ENCODE data around the gene TSR3. TPM values are rescaled to one million over a fixed set of nuclear protein-coding genes. Genes with fewer than 3 reads are reported as not detected.
A peak's percentile ranks its signal among the peaks of the same experiment; 100 is the strongest.

TSR3 gene
- polyA plus RNA-seq, 3 donors: 23.2 to 73.1 (median 48.2) TPM

DNA sequence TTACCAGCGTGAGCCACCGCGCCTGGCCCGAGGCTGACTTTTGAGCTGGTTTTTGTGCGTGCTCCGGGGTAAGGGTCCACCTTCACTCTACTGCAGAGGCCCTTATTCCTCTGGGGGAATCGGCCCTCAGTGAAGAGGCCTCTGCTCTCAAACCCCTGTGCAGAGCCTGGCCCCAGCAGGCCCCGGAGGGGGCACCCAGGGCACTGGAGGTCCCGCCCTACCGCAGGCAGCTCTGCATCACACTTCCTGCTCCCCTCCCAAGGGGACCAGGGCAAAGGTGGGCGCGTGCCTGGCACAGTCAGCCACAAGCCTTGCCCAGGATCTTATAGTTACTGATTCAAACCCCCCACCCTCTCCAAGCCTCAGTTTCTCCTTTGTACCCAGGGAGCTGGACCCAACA is 45.9 kb downstream of the TSR3 start:
- no peak overlapping the region for H3K9ac ChIP-seq (ENCODE audit: insufficient read depth, low read length, poor library complexity, severe bottlenecking)
- WGBS (ENCODE audit: insufficient coverage): 73% methylated on average over 12 of the region's 12 CpGs
- intact Hi-C loops (cut with micrococcal nuclease): loop anchor here in 1 of 2 donors (10.0 kb wide), 1 partner anchor 109 kb away; the partner anchor contains the start of gene UNKL
- peaks cover 0 to 3% of the 10 kb centered on the region in 2 donors for H3K27me3 ChIP-seq (ENCODE audit: control insufficient read depth in 2 of 2, insufficient read depth in 2 of 2, low read length in 2 of 2)
- H3K4me1 ChIP-seq (ENCODE audit: control insufficient read depth in 1 of 2, insufficient read depth in 2 of 2, low read length in 2 of 2): peaks cover 20 to 24% of the 10 kb centered on the region in 2 donors
- peaks cover 10% of the 10 kb centered on the region for H4K20me1 ChIP-seq (ENCODE audit: insufficient read depth, low read length)
- H3K4me2 ChIP-seq (replicated peaks; ENCODE audit: extremely low read depth, low read length, poor library complexity, severe bottlenecking): no peak overlapping the region
- no peak overlapping the region for H3K4me3 ChIP-seq (replicated peaks in 1 of 3; ENCODE audit: low read depth in 2 of 3, low read length in 3 of 3)
- no peak for TF ChIP-seq CTCF (IDR thresholded peaks at IDR 0.05)
- H3K9me3 ChIP-seq (replicated peaks in 1 of 2; ENCODE audit: control insufficient read depth in 1 of 2, insufficient read depth in 1 of 2, low read length in 2 of 2): no peaks in the 10 kb centered on the region
- H3K36me3 Mint-ChIP-seq: no peaks in the 10 kb centered on the region
- peaks cover 0 to 2% (median 0%) of the 10 kb centered on the region in 7 donors for H3K9me3 Mint-ChIP-seq
- no peak overlapping the region for H3K27ac ChIP-seq (ENCODE audit: low read depth in 1 of 2, low read length in 2 of 2)
- H3K4me1 Mint-ChIP-seq: peaks cover 29% of the 10 kb centered on the region
- peaks cover 10% of the 10 kb centered on the region for H3K79me2 ChIP-seq (ENCODE audit: insufficient read depth, low read length)
- H3K4me3 Mint-ChIP-seq: no peak overlapping the region
- H3K36me3 ChIP-seq (replicated peaks in 1 of 2; ENCODE audit: control insufficient read depth in 1 of 2, insufficient read depth in 2 of 2, low read length in 2 of 2): no peaks in the 10 kb centered on the region
- no peak overlapping the region for H3K27ac Mint-ChIP-seq
- no peak for DNase-seq
- H2AFZ ChIP-seq (ENCODE audit: insufficient read depth, low read depth, low read length, poor library complexity, severe bottlenecking): no peak overlapping the region
- H3K27me3 Mint-ChIP-seq (ENCODE audit: low read depth in 3 of 3): peaks cover 6 to 17% (median 16%) of the 10 kb centered on the region in 3 donors

DNA sequence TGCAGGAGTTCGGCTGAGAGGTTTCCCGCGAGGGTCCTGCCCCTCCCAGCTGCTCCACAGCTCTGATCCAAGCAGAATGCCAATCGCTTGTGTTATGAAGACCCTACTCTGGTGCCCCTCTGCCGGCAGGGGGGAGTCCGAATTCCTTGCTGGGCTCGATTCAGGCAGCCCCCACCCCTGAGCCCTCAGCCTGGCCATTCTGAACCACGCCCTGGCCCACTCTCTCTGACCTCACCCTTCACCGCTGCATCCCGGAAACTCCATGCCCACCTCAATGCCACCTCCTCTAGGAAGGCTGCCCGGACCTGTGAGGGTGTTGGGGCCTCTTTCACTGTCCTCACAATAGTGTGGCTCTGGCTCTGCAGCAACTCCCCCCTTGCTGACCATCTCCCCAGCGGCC is 50.1 kb downstream of the TSR3 start:
- Histone ChIP-seq H4K20me1 (ENCODE audit: insufficient read depth, low read length) (no peaks in the 10 kb centered on the region), H3K4me1 (ENCODE audit: control insufficient read depth in 1 of 2, insufficient read depth in 2 of 2, low read length in 2 of 2) (peaks cover 11 to 14% of the 10 kb centered on the region in 2 donors), H2AFZ (ENCODE audit: insufficient read depth, low read depth, low read length, poor library complexity, severe bottlenecking) (peak overlapping the region; percentile 74), H3K79me2 (ENCODE audit: insufficient read depth, low read length) (no peaks in the 10 kb centered on the region), H3K9me3 (replicated peaks in 1 of 2; ENCODE audit: control insufficient read depth in 1 of 2, insufficient read depth in 1 of 2, low read length in 2 of 2) (no peaks in the 10 kb centered on the region), H3K4me2 (replicated peaks; ENCODE audit: extremely low read depth, low read length, poor library complexity, severe bottlenecking) (no peak overlapping the region), H3K36me3 (replicated peaks in 1 of 2; ENCODE audit: control insufficient read depth in 1 of 2, insufficient read depth in 2 of 2, low read length in 2 of 2) (no peaks in the 10 kb centered on the region), H3K4me3 (replicated peaks in 1 of 3; ENCODE audit: low read depth in 2 of 3, low read length in 3 of 3) (no peak overlapping the region), H3K9ac (ENCODE audit: insufficient read depth, low read length, poor library complexity, severe bottlenecking) (no peak overlapping the region), H3K27me3 (ENCODE audit: control insufficient read depth in 2 of 2, insufficient read depth in 2 of 2, low read length in 2 of 2) (peaks cover 0 to 11% of the 10 kb centered on the region in 2 donors), H3K27ac (ENCODE audit: low read depth in 1 of 2, low read length in 2 of 2) (no peak overlapping the region)
- H3K9me3 Mint-ChIP-seq: peaks cover 0 to 2% (median 0%) of the 10 kb centered on the region in 7 donors
- H3K36me3 Mint-ChIP-seq: no peaks in the 10 kb centered on the region
- H3K27me3 Mint-ChIP-seq (ENCODE audit: low read depth in 3 of 3): peaks cover 10 to 26% (median 20%) of the 10 kb centered on the region in 3 donors
- peaks cover 23% of the 10 kb centered on the region for H3K4me1 Mint-ChIP-seq
- DNase-seq: no peak
- peak overlapping the region in 1 of 2 donors; percentile 39 for H3K4me3 Mint-ChIP-seq
- no peak for TF ChIP-seq CTCF (IDR thresholded peaks at IDR 0.05)
- no peak overlapping the region for H3K27ac Mint-ChIP-seq
- 87% methylated on average over 9 of the region's 12 CpGs for WGBS (ENCODE audit: insufficient coverage)
- intact Hi-C loops (cut with micrococcal nuclease): loop anchor here in 1 of 2 donors (10.0 kb wide), 1 partner anchor 113 kb away; the partner anchor contains the start of gene UNKL

All from CD14-positive monocyte (primary cell).